ENCODE data around the gene CALHM5.
"Not testable (repeated sequence)": the region's sequence is repeated elsewhere in the genome, so short reads cannot be mapped to it uniquely, and the experiment has no call there.

CALHM5 gene, protein sequence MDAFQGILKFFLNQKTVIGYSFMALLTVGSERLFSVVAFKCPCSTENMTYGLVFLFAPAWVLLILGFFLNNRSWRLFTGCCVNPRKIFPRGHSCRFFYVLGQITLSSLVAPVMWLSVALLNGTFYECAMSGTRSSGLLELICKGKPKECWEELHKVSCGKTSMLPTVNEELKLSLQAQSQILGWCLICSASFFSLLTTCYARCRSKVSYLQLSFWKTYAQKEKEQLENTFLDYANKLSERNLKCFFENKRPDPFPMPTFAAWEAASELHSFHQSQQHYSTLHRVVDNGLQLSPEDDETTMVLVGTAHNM

DNA sequence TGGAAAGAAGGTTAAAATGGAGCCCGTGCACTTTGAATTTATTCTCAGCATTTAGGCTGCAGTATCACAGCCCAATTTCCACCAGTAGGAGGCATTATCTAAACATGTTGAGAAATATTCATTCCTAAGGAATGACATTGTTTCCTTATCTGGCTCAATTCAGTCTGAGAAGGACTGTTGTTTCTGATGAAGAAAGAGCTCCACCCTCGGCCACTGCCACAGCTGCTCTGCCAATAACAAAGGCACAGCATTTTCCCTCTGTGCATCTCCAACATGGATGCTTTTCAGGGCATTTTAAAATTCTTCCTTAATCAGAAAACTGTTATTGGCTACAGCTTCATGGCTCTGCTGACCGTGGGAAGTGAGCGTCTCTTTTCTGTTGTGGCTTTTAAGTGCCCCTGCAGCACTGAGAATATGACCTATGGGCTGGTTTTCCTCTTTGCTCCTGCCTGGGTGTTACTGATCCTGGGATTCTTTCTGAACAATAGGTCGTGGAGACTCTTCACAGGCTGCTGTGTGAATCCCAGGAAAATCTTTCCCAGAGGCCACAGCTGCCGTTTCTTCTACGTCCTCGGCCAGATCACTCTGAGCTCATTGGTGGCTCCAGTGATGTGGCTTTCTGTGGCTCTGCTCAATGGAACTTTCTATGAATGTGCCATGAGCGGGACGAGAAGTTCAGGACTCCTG, at the start of gene CALHM5:
Gene CALHM5, plus strand, starts transcription at position 216 of the 687 bp plus-strand sequence. Its CDS starts 58 bp downstream, at position 274.
- DNase-seq (ENCODE audit: low read depth in 2 of 2), result no peak

DNA sequence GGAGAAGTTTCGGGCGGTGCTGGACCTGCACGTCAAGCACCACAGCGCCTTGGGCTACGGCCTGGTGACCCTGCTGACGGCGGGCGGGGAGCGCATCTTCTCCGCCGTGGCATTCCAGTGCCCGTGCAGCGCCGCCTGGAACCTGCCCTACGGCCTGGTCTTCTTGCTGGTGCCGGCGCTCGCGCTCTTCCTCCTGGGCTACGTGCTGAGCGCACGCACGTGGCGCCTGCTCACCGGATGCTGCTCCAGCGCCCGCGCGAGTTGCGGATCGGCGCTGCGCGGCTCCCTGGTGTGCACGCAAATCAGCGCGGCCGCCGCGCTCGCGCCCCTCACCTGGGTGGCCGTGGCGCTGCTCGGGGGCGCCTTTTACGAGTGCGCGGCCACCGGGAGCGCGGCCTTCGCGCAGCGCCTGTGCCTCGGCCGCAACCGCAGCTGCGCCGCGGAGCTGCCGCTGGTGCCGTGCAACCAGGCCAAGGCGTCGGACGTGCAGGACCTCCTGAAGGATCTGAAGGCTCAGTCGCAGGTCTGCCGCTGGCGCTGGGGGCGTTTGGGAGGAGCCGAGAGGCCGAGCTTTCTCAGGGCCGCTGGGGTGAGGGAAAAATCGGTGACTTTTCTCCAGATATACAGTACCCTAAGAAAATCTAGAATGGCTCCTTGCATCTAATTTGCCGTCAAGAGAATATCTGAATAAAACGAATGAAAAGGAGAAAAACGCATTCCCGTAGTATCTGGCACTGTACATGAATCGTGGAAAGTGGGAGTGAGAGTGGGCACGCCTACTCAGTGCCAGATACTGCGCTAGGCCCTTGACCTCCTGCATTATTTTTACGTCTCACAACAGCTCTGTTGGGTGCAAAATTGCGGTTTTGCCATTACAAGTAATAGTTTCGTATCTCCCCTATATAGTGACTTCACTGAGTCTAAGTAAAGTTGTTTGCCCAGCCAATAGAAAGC, 49.2 kb upstream of the CALHM5 start:
- DNase-seq (ENCODE audit: low read depth in 2 of 2), result peak; percentile 36 to 42

DNA sequence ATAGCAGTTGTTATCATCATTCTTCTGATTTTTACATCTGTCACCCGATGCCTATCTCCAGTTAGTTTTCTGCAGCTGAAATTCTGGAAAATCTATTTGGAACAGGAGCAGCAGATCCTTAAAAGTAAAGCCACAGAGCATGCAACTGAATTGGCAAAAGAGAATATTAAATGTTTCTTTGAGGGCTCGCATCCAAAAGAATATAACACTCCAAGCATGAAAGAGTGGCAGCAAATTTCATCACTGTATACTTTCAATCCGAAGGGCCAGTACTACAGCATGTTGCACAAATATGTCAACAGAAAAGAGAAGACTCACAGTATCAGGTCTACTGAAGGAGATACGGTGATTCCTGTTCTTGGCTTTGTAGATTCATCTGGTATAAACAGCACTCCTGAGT, 48.1 kb upstream of the CALHM5 start:
- DNase-seq (ENCODE audit: low read depth in 2 of 2), result no peak

DNA sequence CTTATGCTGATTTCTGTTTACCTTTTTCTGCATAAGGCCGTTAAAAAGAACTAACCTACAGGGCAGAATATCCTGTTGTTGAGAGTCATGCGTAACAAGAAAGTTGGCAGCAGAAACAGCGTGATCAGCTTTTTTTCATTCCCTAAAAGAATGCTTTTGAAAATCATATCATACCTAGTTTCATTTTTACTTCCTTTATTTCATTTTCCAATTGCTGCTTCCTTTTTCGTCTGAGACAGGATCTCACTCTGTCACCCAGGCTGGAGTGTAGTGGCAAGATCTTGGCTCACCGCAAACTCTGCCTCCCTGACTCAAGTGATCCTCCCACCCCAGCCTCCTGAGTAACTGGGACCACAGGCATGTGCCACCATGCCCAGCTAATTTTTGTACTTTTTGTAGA, 46.2 kb upstream of the CALHM5 start:
- no peak for DNase-seq (ENCODE audit: low read depth in 2 of 2)

GRCh38 chr6:116467096-116467495, 44.3 kb upstream of the CALHM5 start:
- no peak for DNase-seq (ENCODE audit: low read depth in 2 of 2)

GRCh38 chr6:116467514-116467913, 43.9 kb upstream of the CALHM5 start:
- DNase-seq (ENCODE audit: low read depth in 2 of 2), result no peak

- DNase-seq (ENCODE audit: low read depth in 2 of 2), result no peak
Observed at GRCh38 chr6:116468293-116468692, 43.1 kb upstream of the CALHM5 start.

DNA sequence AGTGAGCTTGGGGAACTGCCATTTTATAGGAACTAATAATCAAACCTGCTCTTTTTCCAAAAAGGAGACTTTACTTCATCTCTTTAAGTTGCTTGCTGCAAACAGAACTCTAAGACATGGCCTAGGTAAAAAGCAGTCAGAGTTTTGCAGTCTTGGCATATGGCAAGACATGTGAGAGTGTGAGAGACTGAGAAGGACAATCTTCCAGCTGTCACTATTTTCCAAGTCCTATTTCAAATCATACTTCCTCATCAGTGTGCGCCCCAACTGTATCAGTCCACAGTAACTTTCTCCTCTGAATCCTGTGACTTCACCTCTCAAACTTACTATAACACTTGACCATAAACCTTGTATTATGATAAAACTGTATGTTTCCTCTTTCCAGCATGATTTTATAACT, 39.9 kb upstream of the CALHM5 start:
- DNase-seq (ENCODE audit: low read depth in 2 of 2), result no peak

DNA sequence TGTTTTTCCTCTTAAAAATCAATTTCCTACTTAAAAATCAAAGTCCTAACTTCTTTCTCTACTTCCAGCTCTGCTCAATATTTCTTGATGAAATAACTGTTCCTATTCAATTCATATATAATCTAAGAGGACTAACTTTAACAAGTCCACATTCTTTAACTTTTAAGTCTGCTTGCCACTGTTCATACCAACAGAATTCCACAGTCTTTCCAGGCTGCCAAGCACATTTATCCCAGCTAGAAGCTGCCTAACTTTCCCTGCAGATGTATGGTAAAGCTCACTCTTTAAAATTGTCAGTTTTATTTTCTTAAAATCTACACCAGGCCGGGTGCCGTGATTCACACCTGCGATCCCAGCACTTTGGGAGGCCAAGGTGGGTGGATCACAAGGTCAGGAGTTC, 38.7 kb upstream of the CALHM5 start:
- DNase-seq (ENCODE audit: low read depth in 2 of 2), result no peak

DNA sequence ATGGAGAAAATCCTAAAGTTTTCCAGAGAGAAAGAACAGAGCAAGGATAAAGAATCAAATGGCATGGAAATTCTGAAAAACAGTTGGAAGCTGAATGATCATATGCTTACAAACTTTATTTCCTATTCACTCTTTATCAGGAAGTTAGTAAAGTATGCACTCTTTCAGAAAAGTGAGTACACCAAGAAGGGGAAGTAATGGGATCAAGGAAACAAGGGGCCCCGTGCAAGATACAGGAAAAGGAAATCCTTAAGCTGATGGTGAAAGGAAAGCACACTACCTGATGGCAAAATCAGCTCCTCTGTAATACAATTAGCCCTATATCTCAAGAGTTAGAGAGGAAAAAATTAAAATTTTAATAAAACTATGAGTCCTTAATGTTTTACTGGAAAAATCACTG, 36.3 kb upstream of the CALHM5 start:
- no peak for DNase-seq (ENCODE audit: low read depth in 2 of 2)

DNA sequence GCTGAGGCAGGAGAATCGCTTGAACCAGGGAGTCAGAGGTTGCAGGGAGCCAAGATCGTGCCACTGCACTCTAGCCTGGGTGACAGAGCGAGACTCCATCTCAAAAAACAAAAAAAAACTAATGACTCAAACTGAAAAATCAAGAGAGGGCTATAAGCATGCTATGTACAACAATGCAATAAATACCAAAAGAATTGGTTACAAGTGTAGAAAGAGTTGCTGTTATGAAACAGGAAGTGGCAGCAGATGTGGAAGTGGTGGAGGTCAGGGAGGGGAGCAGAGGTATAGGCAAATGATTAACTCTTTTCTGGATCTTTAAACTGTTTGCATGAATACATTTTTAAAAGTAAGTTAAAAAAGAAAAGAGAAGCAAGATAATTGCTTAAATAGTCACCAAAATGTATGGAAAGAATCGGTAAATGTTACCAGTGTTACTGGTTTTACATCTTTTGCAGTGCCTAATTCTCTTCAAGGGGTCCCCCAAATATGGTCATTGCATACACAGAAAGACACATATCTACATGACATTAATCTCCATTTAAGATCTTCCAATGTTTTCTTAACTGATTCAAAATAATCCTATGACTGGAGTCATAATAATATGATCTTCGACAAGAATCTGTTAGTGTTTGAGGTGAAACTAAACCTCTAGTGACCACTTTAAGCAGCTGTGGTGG, 35.3 kb upstream of the CALHM5 start:
- DNase-seq (ENCODE audit: low read depth in 2 of 2), result no peak

DNA sequence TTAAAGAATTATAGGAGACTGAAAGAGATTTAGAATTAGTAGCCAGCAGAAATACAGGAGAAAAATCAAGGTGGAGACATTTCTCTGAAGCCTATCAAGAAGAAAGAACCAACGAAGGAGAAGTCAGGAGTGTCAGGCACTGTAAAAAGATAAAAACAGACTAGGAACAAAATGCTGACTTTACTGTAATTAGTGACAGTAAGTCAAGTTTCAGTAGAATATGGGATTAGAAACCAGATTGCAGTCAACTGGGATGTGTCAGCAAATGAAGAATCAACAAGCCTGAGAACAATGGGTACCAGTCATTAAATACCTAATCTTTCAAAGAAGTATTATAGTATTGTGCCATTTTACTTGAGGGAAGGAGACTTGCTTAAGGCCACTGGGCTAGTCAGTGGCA, 28.7 kb upstream of the CALHM5 start:
- DNase-seq (ENCODE audit: low read depth in 2 of 2), result no peak

DNA sequence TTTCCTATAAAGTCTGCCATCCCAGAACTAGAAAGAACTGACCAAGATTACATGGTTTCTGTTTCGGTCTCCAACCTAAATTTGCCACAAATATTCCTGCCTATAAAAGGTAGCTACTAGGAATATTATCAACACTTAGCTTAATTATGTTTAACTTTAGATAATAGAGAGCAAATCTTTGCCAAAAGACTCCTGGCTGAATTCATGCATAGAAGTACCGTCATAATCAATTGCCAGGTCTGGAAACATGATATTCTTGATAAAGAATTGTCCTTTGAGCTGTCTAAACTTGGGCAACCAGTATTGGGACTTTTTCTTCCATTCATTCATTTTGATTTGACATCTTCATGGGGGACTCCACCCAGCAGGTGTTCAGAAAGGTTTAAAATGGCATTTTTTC, 27.8 kb upstream of the CALHM5 start:
- DNase-seq (ENCODE audit: low read depth in 2 of 2), result no peak

DNA sequence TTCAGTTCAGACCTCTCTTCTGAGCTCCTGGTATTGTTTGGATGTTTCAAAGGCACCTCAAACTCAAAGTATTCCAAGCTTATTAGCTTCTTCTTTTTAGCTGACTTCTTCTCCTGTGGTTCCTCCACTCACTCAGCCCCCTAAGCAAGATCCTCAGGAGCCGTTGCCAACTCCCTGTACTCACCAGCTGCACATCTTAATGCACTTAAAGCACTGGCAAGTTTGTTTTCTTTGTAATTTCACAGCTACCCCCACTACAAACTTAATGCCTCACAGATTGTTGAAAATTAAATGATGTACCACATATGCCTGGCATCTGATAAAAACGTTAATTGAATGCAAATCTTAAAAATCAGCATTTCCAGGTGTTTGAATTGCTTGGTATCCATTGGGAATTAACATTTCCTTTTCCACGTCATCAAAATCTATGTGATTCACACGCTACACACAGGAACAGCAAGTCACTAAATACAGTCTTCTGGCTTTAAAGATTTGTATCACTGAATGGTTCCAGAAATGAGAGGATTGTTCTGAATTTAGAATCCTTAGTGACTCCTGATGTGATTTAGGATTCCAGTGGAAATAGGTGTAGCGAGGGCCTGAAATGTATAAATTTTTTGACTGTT, 25.8 kb upstream of the CALHM5 start:
- DNase-seq (ENCODE audit: low read depth in 2 of 2), result no peak

DNA sequence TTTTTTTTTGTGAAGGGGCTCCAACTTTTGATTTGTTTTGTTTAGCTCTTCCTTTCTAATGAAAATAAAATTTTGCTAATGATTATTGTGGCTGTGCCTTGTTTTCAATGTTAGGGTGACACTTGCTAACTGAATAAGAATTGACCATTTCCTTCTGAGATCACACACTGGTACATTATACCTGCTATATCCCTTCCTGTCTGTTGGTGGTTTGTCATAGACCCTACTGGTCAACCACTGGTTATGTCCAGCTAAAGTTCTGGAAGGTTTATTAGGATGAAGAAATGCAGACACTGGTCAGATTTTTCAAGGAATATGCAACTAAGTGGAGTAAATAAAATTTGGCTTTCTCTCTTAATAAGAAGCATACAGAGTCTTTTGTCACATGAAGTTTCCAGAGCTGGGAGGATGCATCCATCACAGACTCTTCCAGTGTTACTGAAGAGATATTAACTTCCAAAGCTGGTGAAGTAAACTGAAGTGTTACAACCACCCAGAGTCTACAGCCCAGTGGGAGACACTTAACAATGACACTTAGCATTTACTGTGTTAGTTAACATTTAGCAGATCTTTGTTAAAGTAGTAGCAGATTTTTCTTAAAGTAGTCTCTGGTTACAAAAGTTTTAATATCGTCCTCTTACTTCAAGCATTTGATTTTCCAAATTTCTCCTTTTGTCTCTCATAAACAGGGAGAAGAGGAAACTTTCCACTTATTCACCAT, 19.7 kb upstream of the CALHM5 start:
- no peak for DNase-seq (ENCODE audit: low read depth in 2 of 2)

DNA sequence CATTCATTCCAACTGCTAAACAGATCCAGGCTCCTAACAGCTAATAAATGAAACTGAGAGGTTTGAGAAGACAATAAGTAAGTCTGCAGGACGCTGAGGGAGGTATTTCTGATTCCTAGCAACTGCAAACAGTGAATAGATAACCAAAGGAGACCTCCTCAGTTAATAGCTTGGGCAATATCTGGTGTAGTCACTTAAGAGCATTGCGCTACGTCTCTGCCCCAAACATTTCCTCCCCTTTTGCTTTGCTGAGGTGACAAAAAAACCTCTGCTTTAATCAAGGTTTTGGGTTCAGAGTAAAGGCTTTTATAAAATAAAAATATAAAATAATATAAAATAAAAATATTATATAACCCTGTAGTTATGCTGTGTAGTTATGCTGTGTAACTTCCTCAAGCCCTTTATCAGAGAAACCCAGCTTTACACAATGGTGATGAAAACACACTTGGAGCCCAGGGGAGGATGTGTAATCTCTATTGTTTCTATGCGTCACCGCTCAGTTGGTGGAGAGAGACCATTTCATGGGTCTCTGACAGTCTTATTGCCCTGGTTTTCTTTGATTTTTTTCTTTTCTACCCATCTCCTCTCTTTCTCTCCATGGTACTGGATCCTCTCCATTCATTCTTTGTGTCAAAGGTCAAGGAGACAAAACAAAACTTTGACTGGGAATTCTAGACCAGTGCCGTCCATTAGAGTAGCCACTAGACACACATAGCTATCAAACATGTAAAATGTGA, 18.9 kb upstream of the CALHM5 start:
- no peak for DNase-seq (ENCODE audit: low read depth in 2 of 2)

- DNase-seq (ENCODE audit: low read depth in 2 of 2), result not testable (repeated sequence)
Observed at GRCh38 chr6:116495161-116495560, 16.3 kb upstream of the CALHM5 start.

- no peak for DNase-seq (ENCODE audit: low read depth in 2 of 2)
Observed at GRCh38 chr6:116497113-116497676, 14.2 kb upstream of the CALHM5 start.

GRCh38 chr6:116500969-116501433, 10.4 kb upstream of the CALHM5 start:
- DNase-seq (ENCODE audit: low read depth in 2 of 2), result no peak

All from stimulated activated CD4-positive, alpha-beta T cell treated with anti-CD3 and anti-CD28 coated beads, Interleukin-15, amount 100 ng/mL, for 48 hours (primary cell).